Stomach (tissue), 9 donors: ENCODE measurements around the gene NPY2R. TPM values are rescaled to one million over a fixed set of nuclear protein-coding genes. Genes with fewer than 3 reads are reported as not detected.

Experiments
- DNase-seq, 2 donors: peaks; one replicate each; pipeline versions ENCODE4 v3.0.0 to v3.0.0-alpha.2; 2013 to 2019
- H3K27ac ChIP-seq, 5 donors: fragments of 200-600 bp in 4 of 5; sonication (generic) in 4 of 5; one replicate each; pipeline ENCODE4 v1.5.1; 2013 to 2019; ENCODE audit warnings: mild to moderate bottlenecking in 1 of 5, moderate library complexity in 1 of 5
- H3K27me3 ChIP-seq, 3 donors: fragments of 200-600 bp; sonication (generic); one replicate each; pipeline ENCODE4 v1.5.1; 2017 to 2019; ENCODE audit warnings: mixed run types in 1 of 3
- H3K36me3 ChIP-seq, 4 donors: fragments of 200-600 bp; sonication (generic); 1 replicate in 3 of 4; 2 replicates in 1 of 4; pipeline ENCODE4 v1.5.1; 2016 to 2019
- H3K4me1 ChIP-seq, 4 donors: fragments of 200-600 bp; sonication (generic); one replicate each; pipeline ENCODE4 v1.5.1; 2016 to 2019
- H3K4me3 ChIP-seq, 4 donors: fragments of 200-600 bp; sonication (generic) in 3 of 4; one replicate each; pipeline ENCODE4 v1.5.1; 2016 to 2019; ENCODE audit warnings: mild to moderate bottlenecking in 1 of 4
- H3K9me3 ChIP-seq, 4 donors: fragments of 200-600 bp; sonication (generic); one replicate each; pipeline ENCODE4 v1.5.1; 2016 to 2019
- CTCF ChIP-seq, 7 experiments: fragments of 450-650 bp in 4 of 7; fragments of 200-600 bp in 3 of 7; sonication (generic) in 3 of 7; IDR thresholded peaks; one replicate each; pipeline ENCODE4 v1.5.1; 2016 to 2019; ENCODE audit warnings: antibody characterized with exemption in 7 of 7, control low read depth in 2 of 7, mild to moderate bottlenecking in 1 of 7
- EP300 ChIP-seq: sonication (generic); formaldehyde crosslinking; IDR thresholded peaks from one replicate; pipeline ENCODE4 v1.6.1; 2017; ENCODE audit warnings: antibody characterized with exemption
- POLR2A ChIP-seq, 4 donors: fragments of 450-650 bp; IDR thresholded peaks; one replicate each; pipeline ENCODE4 v1.6.1; 2016; ENCODE audit warnings: antibody characterized with exemption in 4 of 4, control low read depth in 2 of 4, mild to moderate bottlenecking in 1 of 4, moderate library complexity in 1 of 4
- POLR2AphosphoS5 ChIP-seq, 3 donors: sonication (generic); formaldehyde crosslinking; IDR thresholded peaks; one replicate each; pipeline ENCODE4 v1.6.1; 2016; ENCODE audit warnings: antibody characterized with exemption in 3 of 3
- WGBS, 5 donors: extraction: QIAGEN DNeasy Blood & Tissue Kit in 3 of 5; methylation state at CpG; one replicate each; pipeline versions ENCODE4 v1.1.5 to v1.1.7; 2013 to 2018; 5-methylcytosine and 5-hydroxymethylcytosine counted together
- intact Hi-C: fragments of 100-400 bp; cut with DNase I; formaldehyde crosslinking; loops from one replicate; pipeline ENCODE4 v1.15.1; 2023; ENCODE audit warnings: low total_unique reads
- polyA plus RNA-seq, 3 donors: library from polyadenylated mRNA; stranded (reverse); fragments of 200-250 nt; gene quantifications; one replicate each; pipeline ENCODE4 v1.2.3, GENCODE V29; 2013
- total RNA-seq, 5 donors: library from RNA; depleted of rRNA; stranded (reverse); fragments of >200 nt; gene quantifications; one replicate each; pipeline versions ENCODE4 v1.1.0 to v1.2.3, GENCODE V29; 2014 to 2016
- donor health status: healthy with polysubstance abuse.
- donor health status: Bipolar disorder and iron deficiency.
- donor health status: healthy.

The NPY2R gene
- total and polyA plus RNA-seq, 8 donors: 0.08 to 1.8 (median 0.58) TPM; not detected in 5

- H3K27ac ChIP-seq: no peak overlapping the region
- no peaks in the 10 kb centered on the region for H3K36me3 ChIP-seq
- 72 to 82% (median 73%) methylated on average over 4 of the region's 4 CpGs for WGBS, 5 donors
- no peak for DNase-seq
- H3K4me1 ChIP-seq: no peaks in the 10 kb centered on the region
- TF ChIP-seq POLR2AphosphoS5 (IDR thresholded peaks at IDR 0.05): no peak
- no peak for TF ChIP-seq EP300
- no peak for TF ChIP-seq CTCF (IDR thresholded peaks at IDR 0.05)
- no peak for TF ChIP-seq POLR2A (IDR thresholded peaks at IDR 0.05)
- peaks cover 0 to 4% (median 0%) of the 10 kb centered on the region in 4 donors for H3K9me3 ChIP-seq
- H3K4me3 ChIP-seq: no peak overlapping the region
- intact Hi-C loops: no loop called here
- H3K27me3 ChIP-seq: no peaks in the 10 kb centered on the region
Measured at GRCh38 chr4:155173371-155173770, 35.1 kb upstream of the NPY2R start.

GRCh38 chr4:155174668-155175067, 33.8 kb upstream of the NPY2R start:
- Histone ChIP-seq H3K27ac (no peak overlapping the region), H3K4me3 (no peak overlapping the region), H3K36me3 (no peaks in the 10 kb centered on the region), H3K27me3 (no peaks in the 10 kb centered on the region), H3K4me1 (peaks cover 0 to 6% (median 0%) of the 10 kb centered on the region in 4 donors), H3K9me3 (peaks cover 0 to under 1% (median 0%) of the 10 kb centered on the region in 4 donors)
- no peak for DNase-seq
- WGBS, 5 donors: 94 to 100% (median 95%) methylated on average over 1 of the region's 1 CpG
- intact Hi-C loops: no loop called here
- TF ChIP-seq POLR2A (IDR thresholded peaks at IDR 0.05) (no peak), EP300 (no peak), CTCF (IDR thresholded peaks at IDR 0.05) (no peak), POLR2AphosphoS5 (IDR thresholded peaks at IDR 0.05) (no peak)

GRCh38 chr4:155179216-155179615, 29.2 kb upstream of the NPY2R start:
- H3K27me3 ChIP-seq: no peaks in the 10 kb centered on the region
- peak in 1 of 2 donors; percentile 29 for DNase-seq
- H3K36me3 ChIP-seq: no peaks in the 10 kb centered on the region
- H3K9me3 ChIP-seq: no peaks in the 10 kb centered on the region
- peaks cover 0 to 7% (median 0%) of the 10 kb centered on the region in 4 donors for H3K4me1 ChIP-seq
- no peak overlapping the region for H3K4me3 ChIP-seq
- intact Hi-C loops: no loop called here
- no peak for TF ChIP-seq POLR2AphosphoS5 (IDR thresholded peaks at IDR 0.05)
- TF ChIP-seq POLR2A (IDR thresholded peaks at IDR 0.05): no peak
- no peak for TF ChIP-seq EP300
- TF ChIP-seq CTCF (IDR thresholded peaks at IDR 0.05): no peak
- H3K27ac ChIP-seq: no peak overlapping the region
- WGBS, 5 donors: 17 to 33% (median 20%) methylated on average over 2 of the region's 2 CpGs

- TF ChIP-seq CTCF (IDR thresholded peaks at IDR 0.05) (no peak), EP300 (no peak), POLR2A (IDR thresholded peaks at IDR 0.05) (no peak), POLR2AphosphoS5 (IDR thresholded peaks at IDR 0.05) (no peak)
- Histone ChIP-seq H3K36me3 (no peaks in the 10 kb centered on the region), H3K27ac (no peak overlapping the region), H3K4me1 (no peaks in the 10 kb centered on the region), H3K4me3 (no peak overlapping the region), H3K9me3 (no peaks in the 10 kb centered on the region), H3K27me3 (no peaks in the 10 kb centered on the region)
- DNase-seq: no peak
- 79 to 96% (median 84%) methylated on average over 2 of the region's 2 CpGs for WGBS, 5 donors
- intact Hi-C loops: no loop called here
Measured at GRCh38 chr4:155186972-155187371, 21.5 kb upstream of the NPY2R start.
